Muscle layer of duodenum (tissue), 2 donors: ENCODE data around the gene FOCAD.

ENCODE experiments used
- H3K27ac ChIP-seq: one replicate; pipeline ENCODE4 v1.7.0; 2013; ENCODE audit warnings: mild to moderate bottlenecking, low read length
- H3K27me3 ChIP-seq: one replicate; pipeline ENCODE4 v1.7.0; 2013; ENCODE audit warnings: low read depth, mild to moderate bottlenecking, control low read depth, low read length
- H3K36me3 ChIP-seq, 2 donors: one replicate each; pipeline ENCODE4 v1.7.0; 2013; ENCODE audit warnings: low read length in 2 of 2, control low read depth in 1 of 2, mild to moderate bottlenecking in 1 of 2; ENCODE audit not compliant: insufficient read depth in 2 of 2, control insufficient read depth in 1 of 2
- H3K4me1 ChIP-seq, 2 donors: one replicate each; pipeline ENCODE4 v1.7.0; 2013; ENCODE audit warnings: low read length in 2 of 2, mild to moderate bottlenecking in 2 of 2, control low read depth in 1 of 2, moderate library complexity in 1 of 2; ENCODE audit not compliant: insufficient read depth in 2 of 2, control insufficient read depth in 1 of 2
- H3K4me3 ChIP-seq, 2 donors: one replicate each; pipeline ENCODE4 v1.7.0; 2013; ENCODE audit warnings: low read length in 2 of 2, low read depth in 1 of 2, mild to moderate bottlenecking in 1 of 2
- H3K9me3 ChIP-seq, 2 donors: one replicate each; pipeline ENCODE4 v1.7.0; 2013; ENCODE audit warnings: low read length in 2 of 2, control low read depth in 1 of 2, mild to moderate bottlenecking in 1 of 2; ENCODE audit not compliant: control insufficient read depth in 1 of 2
- donor health status: healthy.

The FOCAD gene

DNA sequence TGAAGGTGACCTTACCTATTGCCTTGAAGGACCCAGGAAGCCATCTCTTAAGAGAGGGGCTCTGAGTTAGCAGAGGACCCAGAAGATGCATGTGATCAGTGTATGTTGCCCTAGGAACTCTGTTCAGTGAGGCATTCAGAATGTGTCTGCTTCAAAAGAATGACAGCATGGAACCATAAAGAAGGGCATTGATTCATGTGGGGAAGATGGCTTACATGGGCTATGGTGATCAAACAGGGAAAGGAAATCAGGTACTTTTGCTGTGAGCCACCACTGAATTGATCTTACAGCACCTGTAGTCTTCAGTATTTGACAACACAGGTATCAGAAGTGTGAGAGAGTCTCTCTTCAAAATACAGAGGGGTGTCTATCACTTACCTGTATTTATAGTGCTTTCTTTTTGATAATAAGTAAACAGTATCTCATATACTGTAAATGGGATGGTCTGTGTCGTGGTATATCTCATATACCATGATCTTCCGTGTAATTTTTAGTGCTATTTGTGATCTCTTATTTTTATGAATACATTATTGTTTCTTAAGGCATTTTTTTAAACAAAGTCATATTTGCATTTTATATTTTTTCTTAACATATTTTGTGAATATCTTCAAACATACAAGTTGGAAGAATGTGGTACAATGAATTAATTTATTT is 57.0 kb downstream of the FOCAD start:
- Histone ChIP-seq H3K4me3 (no peak overlapping the region), H3K4me1 (no peaks in the 10 kb centered on the region), H3K27me3 (no peaks in the 10 kb centered on the region), H3K36me3 (peaks cover 7 to 8% of the 10 kb centered on the region in 2 donors), H3K9me3 (no peaks in the 10 kb centered on the region), H3K27ac (no peak overlapping the region)

DNA sequence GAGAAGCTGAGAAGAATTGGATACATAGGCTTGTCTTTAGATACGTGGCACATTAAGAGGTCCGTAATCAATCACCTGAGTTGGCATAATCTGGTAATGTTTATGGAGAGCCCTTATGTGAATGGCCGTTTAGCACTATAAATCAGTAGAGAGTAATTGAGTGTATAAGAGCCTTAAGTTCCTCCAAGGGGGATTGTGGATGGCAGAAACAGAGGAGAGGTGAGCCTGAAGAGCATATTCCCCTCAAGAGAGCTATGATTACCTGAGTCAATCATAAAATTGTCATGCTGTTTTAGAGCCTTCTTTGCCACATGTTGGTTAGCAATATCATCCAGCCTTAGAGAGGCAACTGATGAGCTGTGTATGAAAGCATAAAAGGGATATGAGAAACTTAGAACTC is 58.8 kb downstream of the FOCAD start:
- no peak overlapping the region for H3K4me3 ChIP-seq
- peaks cover 7 to 8% of the 10 kb centered on the region in 2 donors for H3K36me3 ChIP-seq
- no peaks in the 10 kb centered on the region for H3K27me3 ChIP-seq
- no peaks in the 10 kb centered on the region for H3K4me1 ChIP-seq
- no peaks in the 10 kb centered on the region for H3K9me3 ChIP-seq
- H3K27ac ChIP-seq = no peak overlapping the region

DNA sequence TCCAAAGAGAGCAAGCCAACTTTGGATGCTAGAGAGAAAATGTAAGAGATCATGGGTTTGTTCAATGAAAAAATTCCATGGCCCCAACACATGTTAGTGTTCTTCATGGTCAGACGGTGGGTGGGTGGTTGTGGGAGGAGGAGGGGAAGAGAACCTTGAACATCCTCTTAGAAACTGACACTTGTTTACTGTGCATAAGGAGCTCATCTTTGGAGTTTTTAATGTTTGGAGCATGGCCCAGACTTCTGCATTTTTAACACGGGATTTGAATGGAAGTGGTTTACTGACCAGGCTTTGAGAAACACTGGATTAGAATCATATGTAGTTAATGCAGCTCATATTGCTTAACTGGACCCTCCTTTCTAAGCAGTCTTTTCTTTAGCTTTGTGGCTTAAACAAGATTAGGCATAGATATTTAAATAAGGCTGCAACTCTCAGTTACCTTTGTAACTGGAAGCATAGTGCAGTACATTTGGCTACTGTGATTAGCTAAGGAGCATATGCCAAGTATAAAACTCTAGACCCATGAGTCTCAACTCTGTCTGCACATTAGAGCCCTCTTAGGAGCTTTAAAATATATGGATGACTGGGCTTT is 60.1 kb downstream of the FOCAD start:
- Histone ChIP-seq H3K36me3 (peaks cover 7 to 8% of the 10 kb centered on the region in 2 donors), H3K27me3 (no peaks in the 10 kb centered on the region), H3K9me3 (no peaks in the 10 kb centered on the region), H3K4me3 (no peak overlapping the region), H3K27ac (no peak overlapping the region), H3K4me1 (no peaks in the 10 kb centered on the region)

DNA sequence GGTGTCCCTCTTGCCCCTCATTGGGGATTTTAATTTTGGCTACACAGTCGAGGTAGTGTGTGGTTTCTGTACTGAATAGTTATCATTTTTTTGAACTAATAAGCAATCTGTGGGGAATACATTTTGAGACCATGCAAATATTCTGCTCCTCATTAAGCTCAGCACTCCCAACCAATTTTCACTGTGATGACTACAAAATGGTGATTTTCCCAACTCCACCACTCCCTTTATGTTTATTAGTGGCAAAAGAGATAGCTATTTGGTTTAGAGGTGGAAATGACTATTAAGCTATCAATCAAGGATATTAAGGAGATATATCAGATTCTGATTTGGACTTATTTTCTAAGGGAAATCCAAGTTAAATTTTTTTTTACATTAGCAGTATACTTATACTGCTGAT is 62.9 kb downstream of the FOCAD start:
- Histone ChIP-seq H3K36me3 (peaks cover 0 to 7% of the 10 kb centered on the region in 2 donors), H3K4me1 (no peaks in the 10 kb centered on the region), H3K9me3 (no peaks in the 10 kb centered on the region), H3K27ac (no peak overlapping the region), H3K27me3 (no peaks in the 10 kb centered on the region), H3K4me3 (no peak overlapping the region)

DNA sequence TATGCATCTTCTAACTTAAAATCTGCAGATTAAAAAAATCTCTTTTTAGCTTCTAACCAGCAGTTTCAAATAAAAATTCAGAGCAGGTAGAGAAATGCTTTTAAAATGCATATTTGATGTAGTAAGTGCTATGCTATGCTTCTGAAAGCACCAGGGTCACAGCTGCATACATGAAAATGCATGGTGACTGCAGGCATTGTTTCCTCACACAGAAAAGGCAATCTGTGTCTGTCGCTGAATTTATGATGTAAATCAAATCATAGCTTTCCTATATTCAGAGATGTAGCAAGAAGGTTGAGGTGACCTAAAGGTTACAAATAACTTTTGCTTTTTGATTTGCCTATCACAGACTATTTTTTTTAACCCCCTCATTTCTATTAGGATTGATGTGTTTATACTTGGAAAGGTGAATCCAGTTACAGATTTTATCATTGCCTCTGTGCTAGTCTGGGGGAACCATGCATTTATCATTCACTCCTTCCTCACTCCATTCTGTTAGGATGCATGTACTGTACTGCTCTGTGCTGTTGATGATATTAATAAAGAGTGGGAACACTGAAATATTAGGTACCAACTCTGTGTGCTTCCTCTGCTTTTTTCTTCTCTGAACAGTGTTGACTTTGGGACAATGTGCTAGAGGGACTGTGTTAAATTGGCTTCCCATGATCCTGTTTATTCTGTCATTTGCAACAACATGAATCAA is 65.6 kb downstream of the FOCAD start:
- Histone ChIP-seq H3K27ac (no peak overlapping the region), H3K4me1 (no peaks in the 10 kb centered on the region), H3K9me3 (no peaks in the 10 kb centered on the region), H3K36me3 (no peaks in the 10 kb centered on the region), H3K27me3 (no peaks in the 10 kb centered on the region), H3K4me3 (no peak overlapping the region)

DNA sequence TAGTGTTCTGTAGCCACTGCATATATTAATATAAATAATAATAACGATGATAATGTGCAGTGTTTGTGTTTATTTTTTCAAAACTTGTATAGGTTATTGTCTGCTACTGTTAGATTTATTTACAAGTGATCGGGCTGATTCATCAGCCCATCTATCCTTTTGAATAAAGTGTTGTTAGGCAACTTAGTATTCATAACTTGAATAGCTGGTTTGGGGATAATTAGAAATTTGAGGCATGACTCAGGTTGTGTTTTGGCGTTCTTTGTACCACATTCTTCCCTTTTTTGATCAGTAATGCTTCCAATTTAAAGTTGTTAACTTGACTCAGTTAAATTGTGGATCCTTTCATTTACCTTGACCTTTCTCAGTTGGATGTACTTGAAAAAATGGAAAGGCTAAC is 69.7 kb downstream of the FOCAD start:
- H3K4me1 ChIP-seq = no peaks in the 10 kb centered on the region
- no peaks in the 10 kb centered on the region for H3K9me3 ChIP-seq
- H3K27me3 ChIP-seq = no peaks in the 10 kb centered on the region
- no peak overlapping the region for H3K4me3 ChIP-seq
- H3K27ac ChIP-seq = no peak overlapping the region
- peaks cover 0 to 3% of the 10 kb centered on the region in 2 donors for H3K36me3 ChIP-seq

DNA sequence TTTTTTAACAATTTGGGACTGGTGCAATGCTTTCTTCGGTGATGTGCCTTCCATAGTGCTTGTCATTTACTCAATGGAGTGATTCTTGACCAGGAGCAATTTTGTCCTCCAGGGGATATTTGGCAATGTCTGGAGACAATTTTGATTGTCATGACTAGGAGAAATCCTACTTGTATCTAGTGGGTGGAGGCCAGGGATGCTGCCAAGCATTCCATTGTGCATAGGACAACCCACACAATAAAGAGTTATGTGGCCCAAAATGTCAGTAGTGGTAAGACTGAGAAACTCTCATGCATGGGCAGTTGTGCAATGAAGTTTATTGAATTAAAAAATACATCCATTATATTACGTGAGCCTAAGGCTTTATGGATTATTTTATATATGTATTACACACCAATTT is 70.5 kb downstream of the FOCAD start:
- H3K4me3 ChIP-seq = no peak overlapping the region
- H3K27ac ChIP-seq = no peak overlapping the region
- H3K36me3 ChIP-seq = peaks cover 0 to 3% of the 10 kb centered on the region in 2 donors
- no peaks in the 10 kb centered on the region for H3K27me3 ChIP-seq
- H3K9me3 ChIP-seq = no peaks in the 10 kb centered on the region
- no peaks in the 10 kb centered on the region for H3K4me1 ChIP-seq

DNA sequence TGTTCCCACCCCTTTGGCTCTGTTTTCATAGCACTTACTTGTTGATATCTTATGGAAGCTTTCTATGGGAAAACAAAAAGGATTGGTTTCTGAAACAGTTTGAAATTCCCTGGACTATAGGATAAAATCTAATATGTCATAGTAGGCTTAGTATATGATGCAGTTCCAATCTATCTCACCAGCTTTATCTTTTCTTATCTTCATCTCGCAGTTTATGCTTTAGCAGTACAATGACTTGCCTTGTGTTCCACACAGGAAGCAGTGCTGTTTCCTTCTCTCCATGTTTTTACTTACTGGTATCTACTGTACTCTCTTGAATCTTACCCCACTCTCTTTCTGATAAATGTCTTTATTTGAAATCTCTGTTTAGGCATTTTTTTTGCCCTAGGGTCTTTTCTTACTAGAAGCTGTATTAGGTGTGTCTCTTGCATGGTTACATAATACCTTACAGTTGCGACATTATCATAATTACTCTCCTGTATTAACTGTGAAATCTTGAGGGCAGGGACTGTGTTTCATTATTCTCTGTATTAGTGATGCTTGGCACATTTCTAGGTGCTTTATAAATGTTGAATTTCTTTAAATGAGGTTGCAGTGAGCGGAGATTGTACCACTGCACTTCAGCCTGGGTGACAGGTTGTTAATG is 76.3 kb downstream of the FOCAD start:
- H3K4me3 ChIP-seq = no peak overlapping the region
- H3K27ac ChIP-seq = no peak overlapping the region
- H3K27me3 ChIP-seq = no peaks in the 10 kb centered on the region
- H3K36me3 ChIP-seq = peaks cover 2 to 4% of the 10 kb centered on the region in 2 donors
- no peaks in the 10 kb centered on the region for H3K4me1 ChIP-seq
- no peaks in the 10 kb centered on the region for H3K9me3 ChIP-seq

DNA sequence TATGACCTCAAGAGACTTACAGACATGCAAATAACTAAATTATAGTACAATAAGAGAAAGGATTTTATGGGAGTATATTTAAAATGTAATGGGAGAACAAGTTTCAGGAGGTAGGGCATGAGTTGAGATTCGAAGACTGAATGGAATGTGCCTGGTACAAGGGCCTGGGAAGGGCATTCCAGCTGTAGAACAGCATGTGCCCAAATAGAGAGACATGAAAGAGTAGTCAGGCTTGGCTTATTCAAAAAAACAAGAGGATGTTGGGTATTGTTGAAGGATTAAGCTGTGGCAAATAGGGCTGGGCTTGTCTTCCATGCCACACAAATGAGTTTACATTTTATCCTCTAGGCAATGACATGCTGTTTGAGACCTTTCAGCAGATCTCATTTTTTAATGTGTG is 86.9 kb downstream of the FOCAD start:
- H3K27ac ChIP-seq = no peak overlapping the region
- peaks cover 6 to 23% of the 10 kb centered on the region in 2 donors for H3K36me3 ChIP-seq

DNA sequence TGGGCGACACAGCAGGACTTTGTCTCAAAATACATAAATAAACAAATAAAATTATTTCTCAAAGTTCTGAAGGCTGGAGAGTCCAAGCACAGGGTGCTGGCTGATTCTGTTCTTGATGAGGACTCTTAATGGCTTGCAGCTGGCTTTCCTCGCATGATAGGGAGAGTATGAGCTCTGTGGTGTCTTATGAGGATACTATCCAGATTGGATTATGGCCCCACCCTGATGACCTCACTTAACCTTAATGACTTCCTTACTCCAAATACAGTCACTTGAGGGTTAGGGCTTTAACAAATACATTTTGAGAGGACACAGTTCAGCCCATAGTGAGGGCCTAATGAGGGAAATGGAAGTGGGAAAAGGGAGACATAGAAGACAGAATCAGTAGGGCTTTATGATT is 87.7 kb downstream of the FOCAD start:
- Histone ChIP-seq H3K27me3 (no peaks in the 10 kb centered on the region), H3K4me3 (no peak overlapping the region), H3K9me3 (no peaks in the 10 kb centered on the region), H3K36me3 (peaks cover 3 to 23% of the 10 kb centered on the region in 2 donors), H3K27ac (no peak overlapping the region), H3K4me1 (no peaks in the 10 kb centered on the region)

More for the DNA sequence above, 86.9 kb downstream of the FOCAD start:
- H3K4me1 ChIP-seq = no peaks in the 10 kb centered on the region
- H3K4me3 ChIP-seq = no peak overlapping the region
- no peaks in the 10 kb centered on the region for H3K27me3 ChIP-seq
- H3K9me3 ChIP-seq = no peaks in the 10 kb centered on the region

DNA sequence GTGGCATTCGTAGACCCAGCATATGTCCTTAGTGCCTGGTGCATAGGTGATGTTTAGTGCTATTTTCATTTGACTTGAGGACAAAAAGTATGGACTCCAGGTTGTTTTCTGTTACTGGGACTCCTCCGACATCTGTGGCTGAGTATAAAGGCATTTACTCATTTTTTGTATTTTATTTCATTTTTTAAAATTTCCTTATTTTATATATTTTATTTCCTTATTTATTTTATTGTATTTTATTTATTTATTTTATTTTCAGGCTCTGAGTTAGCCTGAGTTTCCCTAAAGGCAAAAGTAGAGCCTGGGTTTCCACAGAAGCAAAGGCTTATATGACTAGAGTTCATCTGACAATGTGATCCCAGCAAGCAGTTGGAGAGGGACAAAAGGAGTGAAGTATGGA is 91.6 kb downstream of the FOCAD start:
- Histone ChIP-seq H3K9me3 (no peaks in the 10 kb centered on the region), H3K4me3 (no peak overlapping the region)

More for the DNA sequence above, 91.6 kb downstream of the FOCAD start:
- Histone ChIP-seq H3K27me3 (no peaks in the 10 kb centered on the region), H3K36me3 (peaks cover 0 to 19% of the 10 kb centered on the region in 2 donors), H3K27ac (no peak overlapping the region), H3K4me1 (no peaks in the 10 kb centered on the region)
